H9 (cell line): ENCODE measurements around the gene RIMBP2. TPM values are rescaled to one million over a fixed set of nuclear protein-coding genes. Genes with fewer than 3 reads are reported as not detected.

ENCODE experiments used
- DNase-seq: peaks from one replicate; pipeline ENCODE4 v3.0.0-alpha.2; 2017
- H2AFZ ChIP-seq: one replicate; pipeline ENCODE4 v1.6.1; 2013; ENCODE audit warnings: mild to moderate bottlenecking, low read length, control low read depth, moderate library complexity
- H2AK5ac ChIP-seq: 2 replicates; pipeline ENCODE4 v1.6.1; 2013; ENCODE audit warnings: low read length, control low read depth, mixed read lengths; ENCODE audit not compliant: insufficient read length
- H2BK120ac ChIP-seq: one replicate; pipeline ENCODE4 v1.6.1; 2013; ENCODE audit warnings: low read depth, mild to moderate bottlenecking, low read length, control low read depth, inconsistent platforms; ENCODE audit not compliant: poor library complexity, severe bottlenecking
- H2BK12ac ChIP-seq: 2 replicates; pipeline ENCODE4 v1.6.1; 2013; ENCODE audit warnings: low read length, control low read depth, mixed read lengths, low read depth; ENCODE audit not compliant: insufficient read length
- H2BK15ac ChIP-seq: 2 replicates; pipeline ENCODE4 v1.6.1; 2013; ENCODE audit warnings: low read depth, low read length, control low read depth
- H2BK20ac ChIP-seq: one replicate; pipeline ENCODE4 v1.6.1; 2013; ENCODE audit warnings: low read depth, mild to moderate bottlenecking, low read length, control low read depth, inconsistent platforms; ENCODE audit not compliant: poor library complexity, severe bottlenecking
- H2BK5ac ChIP-seq: 2 replicates; pipeline ENCODE4 v1.6.1; 2013; ENCODE audit warnings: low read length, control low read depth, mixed read lengths; ENCODE audit not compliant: insufficient read length
- H3K14ac ChIP-seq: 2 replicates; pipeline ENCODE4 v1.6.1; 2013; ENCODE audit warnings: low read length, control low read depth; ENCODE audit not compliant: insufficient read depth
- H3K18ac ChIP-seq: 2 replicates; pipeline ENCODE4 v1.6.1; 2013; ENCODE audit warnings: low read depth, mild to moderate bottlenecking, mixed read lengths, low read length, control low read depth; ENCODE audit not compliant: insufficient read length
- H3K23ac ChIP-seq: 2 replicates; pipeline ENCODE4 v1.6.1; 2013; ENCODE audit warnings: low read length, control low read depth, mixed read lengths, low read depth; ENCODE audit not compliant: insufficient read length
- H3K23me2 ChIP-seq: 2 replicates; pipeline ENCODE4 v1.6.1; 2013; ENCODE audit warnings: low read depth, mild to moderate bottlenecking, mixed read lengths, low read length, control low read depth; ENCODE audit not compliant: insufficient read length, poor library complexity, severe bottlenecking
- H3K27ac ChIP-seq: 2 replicates; pipeline ENCODE4 v1.5.1; 2013; ENCODE audit warnings: low read length, control low read depth, mixed read lengths, low read depth; ENCODE audit not compliant: insufficient read length
- H3K27me3 ChIP-seq: 2 replicates; pipeline ENCODE4 v1.6.1; 2013; ENCODE audit warnings: low read length, control low read depth, inconsistent platforms; ENCODE audit not compliant: insufficient read depth
- H3K4ac ChIP-seq: 2 replicates; pipeline ENCODE4 v1.6.1; 2013; ENCODE audit warnings: low read depth, mild to moderate bottlenecking, control low read depth, inconsistent platforms, low read length, moderate library complexity
- H3K4me1 ChIP-seq: 2 replicates; pipeline ENCODE4 v1.6.1; 2013; ENCODE audit warnings: low read length, control low read depth, inconsistent platforms; ENCODE audit not compliant: insufficient read depth
- H3K4me2 ChIP-seq: 2 replicates; pipeline ENCODE4 v1.6.1; 2013; ENCODE audit warnings: low read length, control low read depth, mixed read lengths; ENCODE audit not compliant: insufficient read length, insufficient read depth
- H3K56ac ChIP-seq: 2 replicates; pipeline ENCODE4 v1.6.1; 2013; ENCODE audit warnings: low read depth, mild to moderate bottlenecking, mixed read lengths, low read length, control low read depth; ENCODE audit not compliant: insufficient read length
- H3K79me1 ChIP-seq: 2 replicates; pipeline ENCODE4 v1.6.1; 2013; ENCODE audit warnings: low read depth, mild to moderate bottlenecking, moderate library complexity, low read length, control low read depth, inconsistent platforms; ENCODE audit not compliant: insufficient read depth, poor library complexity, severe bottlenecking
- H3K79me2 ChIP-seq: 2 replicates; pipeline ENCODE4 v1.6.1; 2013; ENCODE audit warnings: low read length, control low read depth, inconsistent platforms; ENCODE audit not compliant: insufficient read depth
- H3K9ac ChIP-seq: 2 replicates; pipeline ENCODE4 v1.6.1; 2013; ENCODE audit warnings: low read length, control low read depth, mixed read lengths; ENCODE audit not compliant: insufficient read length; ENCODE audit errors: extremely low read depth
- H3K9me3 ChIP-seq: one replicate; pipeline ENCODE4 v1.6.1; 2013; ENCODE audit warnings: low read depth, low read length, inconsistent platforms; ENCODE audit not compliant: control insufficient read depth
- H3T11ph ChIP-seq: one replicate; pipeline ENCODE4 v1.6.1; 2013; ENCODE audit warnings: mild to moderate bottlenecking, low read length, control low read depth, inconsistent platforms
- H4K20me1 ChIP-seq: one replicate; pipeline ENCODE4 v1.6.1; 2013; ENCODE audit not compliant: control insufficient read depth, insufficient read length, insufficient read depth
- H4K5ac ChIP-seq: 2 replicates; pipeline ENCODE4 v1.6.1; 2013; ENCODE audit warnings: low read depth, mild to moderate bottlenecking, mixed read lengths, low read length, control low read depth; ENCODE audit not compliant: insufficient read length
- H4K8ac ChIP-seq: replicated peaks from 2 replicates; pipeline ENCODE4 v1.6.1; 2013; ENCODE audit warnings: low read length, control low read depth, mixed read lengths, low read depth; ENCODE audit not compliant: insufficient read length
- H4K91ac ChIP-seq: 2 replicates; pipeline ENCODE4 v1.6.1; 2013; ENCODE audit warnings: low read depth, mild to moderate bottlenecking, moderate library complexity, mixed read lengths, low read length, control low read depth; ENCODE audit not compliant: insufficient read length
- H3K27ac Mint-ChIP-seq, 3 experiments: 2 replicates in 2 of 3; 3 replicates in 1 of 3; pipeline ENCODE4 v1.8.0; 2020 to 2021; ENCODE audit warnings: mixed read lengths in 3 of 3, mild to moderate bottlenecking in 1 of 3, moderate library complexity in 1 of 3
- H3K27me3 Mint-ChIP-seq: 2 replicates; pipeline ENCODE4 v1.8.0; 2021; ENCODE audit warnings: low read depth, mild to moderate bottlenecking, moderate library complexity, mixed read lengths
- H3K36me3 Mint-ChIP-seq, 3 experiments: 2 replicates in 2 of 3; 3 replicates in 1 of 3; pipeline ENCODE4 v1.8.0; 2020 to 2021; ENCODE audit warnings: low read depth in 3 of 3, mixed read lengths in 3 of 3; ENCODE audit not compliant: insufficient read depth in 1 of 3
- H3K4me1 Mint-ChIP-seq, 2 experiments: 2 replicates each; pipeline ENCODE4 v1.8.0; 2020; ENCODE audit warnings: mixed read lengths in 2 of 2
- H3K4me3 Mint-ChIP-seq, 2 experiments: 2 replicates in 1 of 2; 3 replicates in 1 of 2; pipeline ENCODE4 v1.8.0; 2020 to 2021; ENCODE audit warnings: mild to moderate bottlenecking in 2 of 2, mixed read lengths in 2 of 2, moderate library complexity in 1 of 2
- H3K9me3 Mint-ChIP-seq, 2 experiments: 2 replicates in 1 of 2; 3 replicates in 1 of 2; pipeline ENCODE4 v1.8.0; 2020; ENCODE audit warnings: mild to moderate bottlenecking in 2 of 2, mixed read lengths in 2 of 2, moderate library complexity in 1 of 2
- WGBS: extraction: QIAGEN DNeasy Blood & Tissue Kit; methylation state at CpG from one replicate; pipeline ENCODE4 v1.1.7; 2013; ENCODE audit warnings: missing lambda C conversion rate, low lambda C conversion rate, mixed read lengths; ENCODE audit not compliant: insufficient read length; ENCODE audit errors: extremely low coverage; 5-methylcytosine and 5-hydroxymethylcytosine counted together
- total RNA-seq: library from RNA; stranded (reverse); gene quantifications from 2 replicates; pipeline ENCODE4 v1.2.1, GENCODE V29; 2021
- TF ChIP-seq, protein P1 (sequence below): fragments of 200-600 bp; sonication (generic); conservative IDR thresholded peaks from 3 replicates; pipeline ENCODE4 v1.8.0; 2021; ENCODE audit warnings: antibody characterized with exemption, mild to moderate bottlenecking

The RIMBP2 gene
- total RNA-seq, 1 experiment from 2014 or later = 0.70 TPM

DNA sequence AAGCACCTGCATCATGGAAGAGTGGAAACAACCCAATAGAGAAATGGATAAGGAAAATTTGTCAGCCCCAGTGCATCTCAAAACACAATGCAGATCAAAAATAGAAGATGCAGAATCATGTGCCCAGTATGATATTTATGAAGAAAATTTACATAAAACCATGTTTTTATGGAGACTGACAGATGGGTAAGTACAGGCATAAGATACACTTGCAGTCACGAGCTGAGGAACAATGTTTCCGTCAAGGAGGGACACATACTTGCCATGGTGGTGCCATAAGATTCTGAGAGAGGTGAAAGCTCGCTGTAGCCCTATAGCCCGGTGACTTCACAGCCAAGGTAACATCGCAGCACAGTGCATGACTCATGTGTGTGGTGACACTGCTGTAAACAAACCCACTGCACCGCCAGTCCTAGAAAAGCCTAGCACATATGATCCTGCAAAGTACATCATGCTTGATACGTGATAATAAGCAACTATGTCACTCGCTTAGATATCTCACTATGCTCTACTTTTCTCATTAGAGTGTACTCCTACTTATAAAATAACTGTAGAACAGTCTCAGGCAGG, 112.6 kb downstream of the RIMBP2 start:
- no peak overlapping the region for H4K91ac ChIP-seq
- H4K20me1 ChIP-seq = no peaks in the 10 kb centered on the region
- H3K36me3 Mint-ChIP-seq = no peaks in the 10 kb centered on the region; a peak in 1 of 7 replicates
- peaks cover 5 to 6% of the 10 kb centered on the region in 2 experiments for H3K4me1 Mint-ChIP-seq
- no peak overlapping the region for H2BK15ac ChIP-seq
- H3K9ac ChIP-seq = no peak overlapping the region
- no CpG with 5 or more reads among the region's 8 CpGs for WGBS
- no peaks in the 10 kb centered on the region for H3K9me3 ChIP-seq
- H3T11ph ChIP-seq = no peak overlapping the region
- no peaks in the 10 kb centered on the region for H3K23me2 ChIP-seq
- no peak overlapping the region for H2BK12ac ChIP-seq
- H2AFZ ChIP-seq = no peak overlapping the region
- no peak overlapping the region for H3K23ac ChIP-seq
- no peak overlapping the region for H3K4me3 Mint-ChIP-seq
- no peaks in the 10 kb centered on the region for H3K27me3 ChIP-seq
- H3K4me2 ChIP-seq = no peak overlapping the region
- no peak overlapping the region for H3K14ac ChIP-seq
- H4K8ac ChIP-seq = no peak overlapping the region
- H3K56ac ChIP-seq = no peak overlapping the region
- no peak overlapping the region for H3K27ac Mint-ChIP-seq
- H3K27ac ChIP-seq = no peak overlapping the region
- no peak overlapping the region for H2AK5ac ChIP-seq
- H3K4me1 ChIP-seq = no peaks in the 10 kb centered on the region
- H2BK5ac ChIP-seq = no peak overlapping the region
- H2BK20ac ChIP-seq = no peak overlapping the region
- H3K79me1 ChIP-seq = no peaks in the 10 kb centered on the region
- no peak overlapping the region for H2BK120ac ChIP-seq
- TF ChIP-seq, protein P1, sequence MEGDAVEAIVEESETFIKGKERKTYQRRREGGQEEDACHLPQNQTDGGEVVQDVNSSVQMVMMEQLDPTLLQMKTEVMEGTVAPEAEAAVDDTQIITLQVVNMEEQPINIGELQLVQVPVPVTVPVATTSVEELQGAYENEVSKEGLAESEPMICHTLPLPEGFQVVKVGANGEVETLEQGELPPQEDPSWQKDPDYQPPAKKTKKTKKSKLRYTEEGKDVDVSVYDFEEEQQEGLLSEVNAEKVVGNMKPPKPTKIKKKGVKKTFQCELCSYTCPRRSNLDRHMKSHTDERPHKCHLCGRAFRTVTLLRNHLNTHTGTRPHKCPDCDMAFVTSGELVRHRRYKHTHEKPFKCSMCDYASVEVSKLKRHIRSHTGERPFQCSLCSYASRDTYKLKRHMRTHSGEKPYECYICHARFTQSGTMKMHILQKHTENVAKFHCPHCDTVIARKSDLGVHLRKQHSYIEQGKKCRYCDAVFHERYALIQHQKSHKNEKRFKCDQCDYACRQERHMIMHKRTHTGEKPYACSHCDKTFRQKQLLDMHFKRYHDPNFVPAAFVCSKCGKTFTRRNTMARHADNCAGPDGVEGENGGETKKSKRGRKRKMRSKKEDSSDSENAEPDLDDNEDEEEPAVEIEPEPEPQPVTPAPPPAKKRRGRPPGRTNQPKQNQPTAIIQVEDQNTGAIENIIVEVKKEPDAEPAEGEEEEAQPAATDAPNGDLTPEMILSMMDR = no peak
- H3K18ac ChIP-seq = no peak overlapping the region
- H3K79me2 ChIP-seq = no peaks in the 10 kb centered on the region
- peaks cover 6% of the 10 kb centered on the region for H3K27me3 Mint-ChIP-seq
- no peak overlapping the region for H4K5ac ChIP-seq
- peaks cover 0 to 2% of the 10 kb centered on the region in 2 experiments; a peak in 2 of 5 replicates for H3K9me3 Mint-ChIP-seq
- H3K4ac ChIP-seq = no peak overlapping the region
- DNase-seq = no peak
